Activated CD8-positive, alpha-beta memory T cell treated with anti-CD3 and anti-CD28 coated beads, Interleukin-2, amount 10 ng/mL, durations not matched to agents 7 days and 5 days (primary cell): ENCODE data around the gene PSMC4. TPM values are rescaled to one million over a fixed set of nuclear protein-coding genes. Genes with fewer than 3 reads are reported as not detected.

ENCODE experiments used
- ATAC-seq: fragments of 150-1000 bp; cut with Tn5 transposase; one replicate; pipeline ENCODE4 v1.10.0; 2021; ENCODE audit warnings: moderate library complexity
- CTCF ChIA-PET: fragments of 350-600 bp; sonication (Branson Sonifier 250); formaldehyde crosslinking; loops from one replicate; lab custom pipeline; 2021; ENCODE audit warnings: antibody characterized with exemption; lab: Charles Lee
- DNase-seq: peaks from one replicate; pipeline ENCODE4 v3.0.0-alpha.2; 2020
- H3K27ac Mint-ChIP-seq: one replicate; pipeline ENCODE4 v1.8.0; 2021; ENCODE audit warnings: mild to moderate bottlenecking, mixed read lengths
- H3K27me3 Mint-ChIP-seq: one replicate; pipeline ENCODE4 v1.8.0; 2021; ENCODE audit warnings: mixed read lengths
- H3K36me3 Mint-ChIP-seq: one replicate; pipeline ENCODE4 v1.8.0; 2021; ENCODE audit warnings: mild to moderate bottlenecking, mixed read lengths
- H3K4me1 Mint-ChIP-seq: one replicate; pipeline ENCODE4 v1.8.0; 2021; ENCODE audit warnings: mixed read lengths
- H3K4me3 Mint-ChIP-seq: one replicate; pipeline ENCODE4 v1.8.0; 2021; ENCODE audit warnings: mild to moderate bottlenecking, moderate library complexity, mixed read lengths
- H3K9me3 Mint-ChIP-seq: one replicate; pipeline ENCODE4 v1.8.0; 2022; ENCODE audit warnings: low read depth, mixed read lengths
- total RNA-seq, 2 experiments: library from RNA; stranded (reverse); gene quantifications; one replicate each; pipeline ENCODE4 v1.2.3, GENCODE V29; 2021

PSMC4 gene
- total RNA-seq, 2 experiments from 2014 or later, result 94.5 to 141 TPM

DNA sequence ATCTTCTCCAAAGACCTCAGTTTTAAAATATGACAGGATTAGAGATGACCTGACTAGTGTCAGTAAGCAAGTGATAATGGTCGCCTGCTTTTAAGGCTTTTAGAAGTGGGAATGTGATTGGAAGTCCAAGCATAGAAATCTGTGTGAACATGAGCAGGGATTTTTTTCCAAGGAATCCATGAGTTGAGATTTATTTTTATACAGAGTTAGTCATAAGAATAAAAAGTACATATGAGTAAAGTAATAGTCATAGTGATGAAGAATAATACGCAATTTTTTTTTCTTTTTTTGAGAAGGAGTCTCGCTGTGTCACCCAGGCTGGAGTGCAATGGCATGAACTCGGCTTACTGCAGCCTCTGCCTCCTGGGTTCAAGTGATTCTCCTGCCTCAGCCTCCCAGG lies 27.5 kb downstream of the PSMC4 start:
- Mint-ChIP-seq H3K4me3 (no peak overlapping the region), H3K27ac (no peak overlapping the region), H3K36me3 (peaks cover 37% of the 10 kb centered on the region), H3K27me3 (no peaks in the 10 kb centered on the region), H3K9me3 (peaks cover 9% of the 10 kb centered on the region), H3K4me1 (peaks cover 27% of the 10 kb centered on the region)
- DNase-seq (no peak), ATAC-seq (no peak)
- CTCF ChIA-PET, result interaction anchor here (1.3 to 3.1 kb wide), 2 partner anchors 28 to 56 kb away, joined by 3 to 26 read pairs; partner anchors contain the start of gene PSMC4

- Mint-ChIP-seq H3K27ac (no peak overlapping the region), H3K4me3 (no peak overlapping the region), H3K4me1 (no peaks in the 10 kb centered on the region), H3K27me3 (no peaks in the 10 kb centered on the region), H3K9me3 (peaks cover 12% of the 10 kb centered on the region), H3K36me3 (peaks cover 48% of the 10 kb centered on the region)
- DNase-seq (no peak), ATAC-seq (no peak)
- CTCF ChIA-PET, result no interaction called here
Measured at GRCh38 chr19:40005691-40006272, 34.8 kb downstream of the PSMC4 start.

GRCh38 chr19:40006273-40006691 lies 35.3 kb downstream of the PSMC4 start:
- no peak overlapping the region for H3K4me3 Mint-ChIP-seq
- peaks cover 49% of the 10 kb centered on the region for H3K36me3 Mint-ChIP-seq
- CTCF ChIA-PET, result no interaction called here
- no peaks in the 10 kb centered on the region for H3K4me1 Mint-ChIP-seq
- DNase-seq, result no peak
- peaks cover 12% of the 10 kb centered on the region for H3K9me3 Mint-ChIP-seq
- H3K27me3 Mint-ChIP-seq, result no peaks in the 10 kb centered on the region
- no peak overlapping the region for H3K27ac Mint-ChIP-seq
- no peak for ATAC-seq

DNA sequence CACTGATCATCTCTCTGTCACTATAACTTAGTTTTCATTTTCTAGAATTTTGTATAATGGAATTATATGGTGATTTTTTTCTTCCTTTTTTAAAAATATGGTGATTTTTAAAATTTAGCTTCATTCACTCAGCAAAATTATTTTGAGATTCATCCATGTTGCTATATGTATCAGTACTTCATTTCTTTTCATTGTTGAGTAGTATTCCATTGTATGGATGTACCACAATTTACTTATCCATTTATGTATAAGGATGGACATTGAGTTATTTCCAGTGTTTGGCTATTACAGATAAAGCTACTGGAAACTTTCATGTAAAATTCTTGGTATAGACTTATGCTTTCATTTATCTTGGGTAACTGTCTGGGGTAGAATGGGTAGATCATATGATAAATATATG lies 38.7 kb downstream of the PSMC4 start:
- H3K4me1 Mint-ChIP-seq, result no peaks in the 10 kb centered on the region
- CTCF ChIA-PET, result interaction anchor here (1.1 kb wide), 1 partner anchor 41 kb away, joined by 3 read pairs; no protein-coding TSS in a partner anchor
- H3K27me3 Mint-ChIP-seq, result no peaks in the 10 kb centered on the region
- H3K27ac Mint-ChIP-seq, result no peak overlapping the region
- peaks cover 75% of the 10 kb centered on the region for H3K36me3 Mint-ChIP-seq
- peaks cover 36% of the 10 kb centered on the region for H3K9me3 Mint-ChIP-seq
- DNase-seq, result no peak
- no peak overlapping the region for H3K4me3 Mint-ChIP-seq
- ATAC-seq, result no peak

DNA sequence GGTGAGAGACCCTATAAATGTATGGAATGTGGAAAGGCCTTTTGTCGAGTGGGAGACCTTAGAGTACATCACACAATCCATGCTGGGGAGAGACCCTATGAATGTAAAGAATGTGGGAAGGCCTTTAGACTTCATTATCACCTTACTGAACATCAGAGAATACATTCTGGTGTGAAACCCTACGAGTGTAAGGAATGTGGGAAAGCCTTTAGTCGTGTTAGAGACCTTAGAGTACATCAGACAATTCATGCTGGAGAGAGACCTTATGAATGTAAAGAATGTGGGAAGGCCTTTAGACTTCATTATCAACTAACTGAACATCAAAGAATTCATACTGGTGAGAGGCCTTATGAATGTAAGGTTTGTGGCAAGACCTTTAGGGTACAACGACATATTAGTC lies 43.0 kb downstream of the PSMC4 start:
- DNase-seq (no peak), ATAC-seq (no peak)
- no peaks in the 10 kb centered on the region for H3K27me3 Mint-ChIP-seq
- no peak overlapping the region for H3K4me3 Mint-ChIP-seq
- no peaks in the 10 kb centered on the region for H3K4me1 Mint-ChIP-seq
- CTCF ChIA-PET, result no interaction called here
- H3K9me3 Mint-ChIP-seq, result peaks cover 50% of the 10 kb centered on the region
- H3K27ac Mint-ChIP-seq, result no peak overlapping the region
- peaks cover 59% of the 10 kb centered on the region for H3K36me3 Mint-ChIP-seq

DNA sequence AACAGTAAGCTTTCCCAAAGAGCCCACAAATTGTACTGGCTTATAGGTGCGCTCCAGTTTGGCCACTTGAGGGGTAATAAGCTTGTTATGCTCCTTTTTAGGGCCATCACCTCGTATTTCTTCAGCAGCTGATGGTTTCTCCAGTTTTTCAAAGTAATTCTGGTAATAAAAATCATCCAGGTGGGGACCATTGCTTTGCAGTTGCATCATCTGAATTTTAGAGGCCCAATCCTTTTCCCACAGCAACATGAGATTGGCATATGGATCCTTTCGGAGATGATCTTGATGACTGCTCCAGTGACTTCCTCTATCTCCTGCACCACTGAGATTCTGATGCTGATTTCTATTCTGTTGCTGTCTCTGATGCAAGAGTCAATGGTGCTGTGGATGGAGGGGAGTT lies 53.0 kb downstream of the PSMC4 start:
- Mint-ChIP-seq H3K27ac (no peak overlapping the region), H3K9me3 (peaks cover 52% of the 10 kb centered on the region), H3K4me1 (no peaks in the 10 kb centered on the region), H3K4me3 (no peak overlapping the region), H3K27me3 (no peaks in the 10 kb centered on the region), H3K36me3 (peaks cover 20% of the 10 kb centered on the region)
- no peak for DNase-seq
- ATAC-seq, result no peak
- CTCF ChIA-PET, result no interaction called here

GRCh38 chr19:40025938-40026596 lies 55.1 kb downstream of the PSMC4 start:
- CTCF ChIA-PET, result no interaction called here
- Mint-ChIP-seq H3K4me1 (no peaks in the 10 kb centered on the region), H3K27me3 (no peaks in the 10 kb centered on the region), H3K27ac (no peak overlapping the region), H3K9me3 (peaks cover 55% of the 10 kb centered on the region), H3K4me3 (no peak overlapping the region), H3K36me3 (peaks cover 28% of the 10 kb centered on the region)
- DNase-seq (no peak), ATAC-seq (no peak)

DNA sequence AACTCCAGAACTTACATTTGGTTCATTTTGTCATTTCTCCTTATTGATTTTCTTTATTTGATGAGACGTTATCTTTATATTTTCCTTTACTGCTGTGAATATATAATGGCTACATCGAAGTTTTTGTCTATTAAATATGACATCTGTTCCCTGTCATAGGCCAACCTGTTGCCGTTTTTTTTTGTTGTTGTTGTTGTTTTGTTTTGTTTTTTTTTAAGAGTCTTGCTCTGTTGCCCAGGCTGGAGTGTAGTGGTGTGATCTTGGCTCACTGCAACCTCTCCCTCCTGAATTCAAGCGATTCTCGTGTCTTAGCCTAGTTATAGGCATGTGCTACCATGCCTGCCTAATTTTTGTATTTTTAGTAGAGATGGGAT lies 55.6 kb downstream of the PSMC4 start:
- peaks cover 54% of the 10 kb centered on the region for H3K9me3 Mint-ChIP-seq
- CTCF ChIA-PET, result no interaction called here
- H3K4me3 Mint-ChIP-seq, result no peak overlapping the region
- ATAC-seq, result no peak
- H3K4me1 Mint-ChIP-seq, result no peaks in the 10 kb centered on the region
- no peaks in the 10 kb centered on the region for H3K27me3 Mint-ChIP-seq
- peaks cover 29% of the 10 kb centered on the region for H3K36me3 Mint-ChIP-seq
- no peak overlapping the region for H3K27ac Mint-ChIP-seq
- DNase-seq, result no peak

Other genes starting within 250 kb of the PSMC4 start
- gene CLC, start 233.1 kb upstream of the PSMC4 start, total RNA-seq, result not detected
- gene LEUTX, start 192.3 kb upstream of the PSMC4 start, total RNA-seq, result not detected
- 1 to 10 TPM; 7.5 to 7.7 TPM for gene DYRK1B, start 137.0 kb upstream of the PSMC4 start, total RNA-seq
- 100 to 1,000 TPM; 374 to 453 TPM for gene FBL, start 124.8 kb upstream of the PSMC4 start, total RNA-seq
- gene FCGBP, start 36.5 kb upstream of the PSMC4 start, total RNA-seq, result 1 to 10 TPM in 1 of 2 experiments, under 1 TPM in 1; 0.93 to 3.2 TPM
- 1 to 10 TPM; 5.0 to 6.5 TPM for gene ZNF546, start 25.9 kb downstream of the PSMC4 start, total RNA-seq
- 10 to 100 TPM; 18.6 to 25.7 TPM for gene ZNF780B, start 85.1 kb downstream of the PSMC4 start, total RNA-seq
- gene ZNF780A, start 119.8 kb downstream of the PSMC4 start, total RNA-seq, result 10 to 100 TPM; 19.0 to 20.7 TPM
- 10 to 100 TPM; 19.9 to 25.4 TPM for gene MAP3K10, start 220.3 kb downstream of the PSMC4 start, total RNA-seq
- not detected for gene TTC9B, start 247.2 kb downstream of the PSMC4 start, total RNA-seq